Pancreas (tissue), 10 donors: Measurements from ENCODE around the gene PLEKHA8. TPM values are rescaled to one million over a fixed set of nuclear protein-coding genes. Genes with fewer than 3 reads are reported as not detected.
A peak's percentile ranks its signal among the peaks of the same experiment; 100 is the strongest.

Source experiments
- ATAC-seq, 4 donors: fragments of 200-7000 bp; cut with Tn5 transposase; one replicate each; pipeline versions ENCODE4 v1.8.0 to v1.9.1; 2020; ENCODE audit warnings: mild to moderate bottlenecking in 4 of 4, moderate library complexity in 4 of 4
- DNase-seq, 6 donors: peaks; one replicate each; pipeline ENCODE4 v3.0.0-alpha.2; 2020
- FAIRE-seq: peaks from 2 replicates; lab custom pipeline; 2012; peaks lifted over from hg19 to GRCh38; lab: Jason Lieb, UNC
- H3K27ac ChIP-seq, 4 donors: fragments of 200-600 bp; sonication (generic); 1 replicate in 3 of 4; 2 replicates in 1 of 4; pipeline versions ENCODE4 v1.5.0 to v1.8.0; 2020
- H3K27me3 ChIP-seq, 4 donors: fragments of 200-600 bp; one replicate each; pipeline ENCODE4 v1.8.0; 2021
- H3K36me3 ChIP-seq, 3 donors: fragments of 200-600 bp; sonication (generic) in 1 of 3; one replicate each; pipeline versions ENCODE4 v1.5.0 to v1.8.0; 2020 to 2021
- H3K4me1 ChIP-seq, 3 donors: fragments of 200-600 bp; one replicate each; pipeline ENCODE4 v1.8.0; 2021
- H3K4me3 ChIP-seq, 4 donors: fragments of 200-600 bp; sonication (generic) in 2 of 4; one replicate each; pipeline versions ENCODE4 v1.5.0 to v1.8.0; 2020 to 2021
- H3K9me3 ChIP-seq, 4 donors: fragments of 200-600 bp; one replicate each; pipeline ENCODE4 v1.8.0; 2021
- CTCF ChIP-seq, 4 donors: fragments of 200-600 bp; sonication (generic) in 3 of 4; IDR thresholded peaks; one replicate each; pipeline versions ENCODE4 v1.5.0 to v1.8.0; 2021; ENCODE audit warnings: antibody characterized with exemption in 4 of 4
- WGBS, 2 donors: extraction: QIAGEN DNeasy Blood & Tissue Kit; methylation state at CpG; one replicate each; pipeline ENCODE4 v1.1.7; 2013; 5-methylcytosine and 5-hydroxymethylcytosine counted together
- intact Hi-C, 3 donors: fragments of 100-400 bp; cut with DNase I; formaldehyde crosslinking; loops; one replicate each; pipeline versions ENCODE4 v1.11.1 to v1.14.2; 2022
- polyA plus RNA-seq, 2 donors: library from polyadenylated mRNA; stranded (reverse); fragments of 200-250 nt; gene quantifications; one replicate each; pipeline ENCODE4 v1.2.3, GENCODE V29; 2013
- total RNA-seq, 6 donors: library from RNA; stranded (reverse); fragmentation: NEBNext Ultra II Directional in 4 of 6; extraction: Animal tissue kit (Norgen Biotek cat#: 25700) in 4 of 6; gene quantifications; one replicate each; pipeline versions ENCODE4 v1.2.1 to v1.2.4, GENCODE V29; 2021 to 2023
- donor health status: healthy with polysubstance abuse.
- donor health status: DM: no; HTN: no; CAD: no; lungs with moderate emphysema.
- donor health status: DM: no; HTN: no; CAD: no.
- donor health status: control.
- donor health status: control.
- donor health status: Bipolar disorder and iron deficiency.
- donor health status: DM: yes; HTN: yes; CAD: no.
- donor health status: DM: no; HTN: no; CAD: no.
- donor health status: DM: no; HTN: no; CAD: no.
- donor health status: DM: yes; HTN: yes; CAD: no.

Gene PLEKHA8, protein sequence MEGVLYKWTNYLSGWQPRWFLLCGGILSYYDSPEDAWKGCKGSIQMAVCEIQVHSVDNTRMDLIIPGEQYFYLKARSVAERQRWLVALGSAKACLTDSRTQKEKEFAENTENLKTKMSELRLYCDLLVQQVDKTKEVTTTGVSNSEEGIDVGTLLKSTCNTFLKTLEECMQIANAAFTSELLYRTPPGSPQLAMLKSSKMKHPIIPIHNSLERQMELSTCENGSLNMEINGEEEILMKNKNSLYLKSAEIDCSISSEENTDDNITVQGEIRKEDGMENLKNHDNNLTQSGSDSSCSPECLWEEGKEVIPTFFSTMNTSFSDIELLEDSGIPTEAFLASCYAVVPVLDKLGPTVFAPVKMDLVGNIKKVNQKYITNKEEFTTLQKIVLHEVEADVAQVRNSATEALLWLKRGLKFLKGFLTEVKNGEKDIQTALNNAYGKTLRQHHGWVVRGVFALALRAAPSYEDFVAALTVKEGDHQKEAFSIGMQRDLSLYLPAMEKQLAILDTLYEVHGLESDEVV
- total RNA-seq (1 to 10 TPM; 3.3 to 9.7 (median 4.7) TPM), polyA plus RNA-seq (1 to 10 TPM; 1.7 to 1.9 TPM)

DNA sequence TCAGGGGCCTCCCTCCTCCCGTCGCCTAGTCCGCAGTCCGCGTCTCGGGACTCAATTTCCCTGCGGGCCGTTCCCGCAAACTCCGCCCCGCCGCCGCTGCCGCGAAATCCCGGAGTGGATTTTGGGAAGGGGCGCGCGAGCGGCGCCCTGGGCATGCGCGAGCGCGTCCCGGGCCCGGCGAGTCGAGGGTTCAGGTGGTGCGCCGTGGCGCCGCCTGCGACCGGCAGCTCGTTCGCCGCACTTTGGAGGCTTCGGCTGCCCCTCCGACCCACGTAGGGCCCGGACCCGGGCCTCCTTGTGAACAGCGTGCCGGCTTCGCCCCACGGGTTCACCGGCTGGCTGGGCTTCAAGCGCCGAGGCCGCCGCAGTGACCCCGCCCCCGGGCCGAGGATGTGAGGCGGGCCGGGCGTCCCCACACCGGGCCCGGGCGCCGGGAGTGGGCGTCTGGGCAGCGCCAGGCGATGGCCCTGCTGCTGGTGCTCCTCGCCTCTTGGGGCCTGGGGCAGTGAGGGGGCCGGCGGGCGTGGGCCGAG lies at the start of gene PLEKHA8:
Gene PLEKHA8 (plus strand): TSS at position 197 of the 533 bp plus-strand sequence. CDS start 351 bp downstream, outside the sequence.
- FAIRE-seq (no peak), ATAC-seq (peak; percentile 71 to 81 (median 75)), DNase-seq (peak; percentile 84 to 96 (median 90))
- intact Hi-C loops = no loop called here
- no peaks in the 10 kb centered on the region for H3K9me3 ChIP-seq
- no peaks in the 10 kb centered on the region for H3K27me3 ChIP-seq
- peak within 1 kb of the TSS; percentile 83 to 97 (median 90) for H3K4me3 ChIP-seq
- no peak for TF ChIP-seq CTCF (IDR thresholded peaks at IDR 0.05)
- WGBS, 2 donors = 0% methylated on average over 62 to 70 of the region's 70 CpGs
- H3K27ac ChIP-seq = peak within 1 kb of the TSS; percentile 78 to 90 (median 81)
- H3K36me3 ChIP-seq = no peaks in the 10 kb centered on the region
- peaks cover 9 to 17% (median 13%) of the 10 kb centered on the region in 3 donors for H3K4me1 ChIP-seq

GRCh38 chr7:29980151-29980550 lies 48.1 kb upstream of the PLEKHA8 start:
- Histone ChIP-seq H3K27me3 (no peaks in the 10 kb centered on the region), H3K4me1 (peaks cover 5 to 29% (median 7%) of the 10 kb centered on the region in 3 donors), H3K4me3 (no peak overlapping the region), H3K9me3 (no peaks in the 10 kb centered on the region), H3K27ac (no peak overlapping the region), H3K36me3 (no peaks in the 10 kb centered on the region)
- intact Hi-C loops = no loop called here
- FAIRE-seq (no peak), ATAC-seq (no peak), DNase-seq (no peak)
- no peak for TF ChIP-seq CTCF (IDR thresholded peaks at IDR 0.05)

DNA sequence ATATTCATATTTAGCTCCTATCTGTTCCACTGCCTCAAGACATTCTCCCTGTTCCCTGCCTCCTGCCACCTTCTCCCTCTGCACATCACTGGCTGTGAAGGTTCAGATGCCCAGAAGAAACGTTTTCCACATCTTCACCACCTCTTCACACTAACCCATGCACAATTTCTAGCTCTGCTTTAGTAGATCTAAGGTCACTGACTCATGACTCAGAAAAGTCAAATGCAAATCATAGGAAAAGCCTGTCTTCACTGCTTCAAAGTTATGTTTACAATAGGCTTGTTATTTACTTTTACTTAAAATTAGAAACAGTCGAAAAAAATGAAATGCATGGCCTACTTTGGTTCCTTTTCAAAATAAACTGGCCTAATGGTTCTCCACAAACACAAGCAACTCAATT lies 41.1 kb upstream of the PLEKHA8 start:
- no peak overlapping the region for H3K4me3 ChIP-seq
- peak; percentile 10 to 38 (median 22) for ATAC-seq
- TF ChIP-seq CTCF (IDR thresholded peaks at IDR 0.05) = no peak
- no peaks in the 10 kb centered on the region for H3K27me3 ChIP-seq
- peaks cover 0 to 15% (median 8%) of the 10 kb centered on the region in 3 donors for H3K4me1 ChIP-seq
- FAIRE-seq = no peak
- WGBS, 2 donors = 20 to 26% methylated on average over 2 of the region's 2 CpGs
- H3K9me3 ChIP-seq = no peaks in the 10 kb centered on the region
- DNase-seq = no peak
- H3K36me3 ChIP-seq = no peaks in the 10 kb centered on the region
- H3K27ac ChIP-seq = peak overlapping the region; percentile 87 to 97 (median 93)
- intact Hi-C loops = no loop called here

DNA sequence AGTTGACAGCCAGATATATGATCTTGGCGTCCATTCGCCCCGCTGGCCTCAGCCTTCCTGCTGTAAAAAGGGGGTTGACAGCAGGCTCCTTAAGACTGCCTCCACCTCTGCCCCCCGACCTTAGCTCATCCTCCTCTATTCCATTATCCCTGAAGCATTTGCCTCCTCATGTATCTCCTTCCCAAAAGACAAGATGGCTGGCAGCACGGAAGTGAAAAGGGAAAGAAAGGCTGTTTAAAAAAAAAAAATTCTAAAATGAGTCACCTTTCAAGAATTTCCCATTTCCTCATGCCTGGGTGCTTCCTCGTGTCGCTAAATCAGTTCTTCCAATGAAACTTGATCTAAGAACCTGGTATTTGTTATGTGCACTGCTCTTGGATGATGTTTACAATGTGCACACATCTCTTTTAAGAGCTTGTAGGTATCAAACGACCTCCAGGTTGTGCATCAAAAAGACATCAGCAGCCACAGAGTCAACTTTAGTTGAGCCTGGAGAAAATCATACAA lies 40.3 kb upstream of the PLEKHA8 start:
- H3K4me3 ChIP-seq = peak overlapping the region in 2 of 4 donors; percentile 94 to 96
- intact Hi-C loops = no loop called here
- no peak for TF ChIP-seq CTCF (IDR thresholded peaks at IDR 0.05)

More for the DNA sequence above, 40.3 kb upstream of the PLEKHA8 start:
- DNase-seq = peak in 3 of 6 donors; percentile 7 to 32 (median 28)
- peaks cover 0 to 15% (median 8%) of the 10 kb centered on the region in 3 donors for H3K4me1 ChIP-seq
- no peaks in the 10 kb centered on the region for H3K9me3 ChIP-seq
- peak; percentile 24 to 58 (median 34) for ATAC-seq
- no peaks in the 10 kb centered on the region for H3K27me3 ChIP-seq
- H3K27ac ChIP-seq = peak overlapping the region; percentile 87 to 97 (median 93)
- no peaks in the 10 kb centered on the region for H3K36me3 ChIP-seq
- WGBS, 2 donors = 53 to 55% methylated on average over 8 of the region's 8 CpGs
- no peak for FAIRE-seq
